Lung (tissue), 12 donors: ENCODE results near the gene PSAPL1. TPM values are rescaled to one million over a fixed set of nuclear protein-coding genes. Genes with fewer than 3 reads are reported as not detected.

Source experiments
- ATAC-seq: fragments of 200-7000 bp; cut with Tn5 transposase; one replicate; pipeline ENCODE4 v1.9.1; 2020; ENCODE audit warnings: moderate number of reproducible peaks; ENCODE audit not compliant: insufficient read depth, low FRiP score
- DNase-seq, 3 donors: peaks; one replicate each; pipeline ENCODE4 v3.0.0-alpha.2; 2013 to 2017
- H3K27ac ChIP-seq, 2 donors: one replicate each; pipeline ENCODE4 v1.5.1; 2013; ENCODE audit warnings: mild to moderate bottlenecking in 2 of 2, moderate library complexity in 2 of 2, control low read depth in 1 of 2, inconsistent platforms in 1 of 2, low read depth in 1 of 2, low read length in 1 of 2
- H3K27me3 ChIP-seq, 3 donors: one replicate each; pipeline ENCODE4 v1.5.1; 2013; ENCODE audit warnings: low read length in 2 of 3; ENCODE audit not compliant: control insufficient read depth in 3 of 3, insufficient read depth in 3 of 3
- H3K36me3 ChIP-seq, 4 donors: one replicate each; pipeline ENCODE4 v1.5.1; 2013; ENCODE audit warnings: low read length in 4 of 4, mild to moderate bottlenecking in 1 of 4, moderate library complexity in 1 of 4; ENCODE audit not compliant: control insufficient read depth in 4 of 4, insufficient read depth in 4 of 4
- H3K4me1 ChIP-seq, 5 donors: one replicate each; pipeline ENCODE4 v1.5.1; 2013; ENCODE audit warnings: low read length in 5 of 5, mild to moderate bottlenecking in 2 of 5, moderate library complexity in 1 of 5; ENCODE audit not compliant: control insufficient read depth in 5 of 5, insufficient read depth in 5 of 5
- H3K4me3 ChIP-seq: one replicate; pipeline ENCODE4 v1.5.1; 2013; ENCODE audit warnings: mild to moderate bottlenecking, control low read depth, moderate library complexity
- H3K9ac ChIP-seq, 2 donors: one replicate each; pipeline ENCODE4 v1.5.1; 2013; ENCODE audit warnings: low read length in 2 of 2, control low read depth in 1 of 2; ENCODE audit not compliant: insufficient read depth in 1 of 2
- H3K9me3 ChIP-seq, 4 donors: one replicate each; pipeline ENCODE4 v1.5.1; 2013; ENCODE audit warnings: low read length in 3 of 4, mild to moderate bottlenecking in 1 of 4, moderate library complexity in 1 of 4; ENCODE audit not compliant: control insufficient read depth in 4 of 4, insufficient read depth in 3 of 4
- CTCF ChIP-seq: IDR thresholded peaks from 2 replicates; pipeline ENCODE4 v1.5.1; 2012; ENCODE audit warnings: mild to moderate bottlenecking; ENCODE audit errors: control extremely low read depth, extremely low read depth
- WGBS, 2 donors: extraction: QIAGEN DNeasy Blood & Tissue Kit; methylation state at CpG; one replicate each; pipeline ENCODE4 v1.1.7; 2013; 5-methylcytosine and 5-hydroxymethylcytosine counted together
- polyA plus RNA-seq, 2 donors: library from polyadenylated mRNA; stranded (reverse); fragments of 200-250 nt; gene quantifications; one replicate each; pipeline ENCODE4 v1.2.1, GENCODE V29; 2013
- total RNA-seq, 2 donors: library from RNA; depleted of rRNA in 1 of 2; stranded (reverse); fragments of >200 nt in 1 of 2; gene quantifications; one replicate each; pipeline ENCODE4 v1.2.1, GENCODE V29; 2014 to 2021
- donor health status: control.
- donor health status: control.
- donor health status: Bipolar disorder and iron deficiency.
- donor health status: healthy.
- donor health status: DM: yes; HTN: yes; CAD: no.

PSAPL1 gene
- total and polyA plus RNA-seq, 4 donors: 0.06 to 0.55 (median 0.24) TPM; not detected in 1

DNA sequence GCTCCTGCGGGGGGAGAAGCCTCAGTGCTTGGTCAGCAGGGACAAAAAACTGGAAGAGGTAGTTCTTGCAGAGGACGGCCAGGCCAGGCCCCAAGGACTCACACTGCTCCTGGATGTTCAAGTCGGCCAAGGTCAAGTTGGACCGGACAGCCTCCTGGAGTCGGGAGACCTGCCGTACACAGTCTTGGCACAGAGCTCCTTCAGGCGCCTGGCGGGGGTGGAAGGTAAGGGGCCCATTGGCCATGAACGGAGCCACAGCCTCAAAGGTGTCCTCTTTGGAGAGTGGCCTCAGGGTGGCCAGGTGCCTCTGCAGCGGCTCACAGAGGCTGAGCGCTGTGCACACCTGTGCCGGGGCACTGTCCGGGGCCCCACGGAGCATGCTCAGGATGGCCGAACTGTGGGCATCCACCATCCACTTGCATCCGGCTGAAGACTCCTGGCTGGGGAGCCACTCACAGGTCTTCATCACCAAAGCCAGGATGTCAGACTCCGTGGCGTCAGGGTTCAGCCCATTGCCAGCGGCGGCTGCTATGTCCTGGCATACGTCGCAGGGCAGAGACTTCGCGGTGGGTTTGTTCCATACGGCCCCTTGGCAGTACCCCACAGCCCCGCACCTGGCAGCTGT lies 477 bp downstream of the PSAPL1 start:
- H3K9me3 ChIP-seq: no peaks in the 10 kb centered on the region
- no peak overlapping the region for H3K9ac ChIP-seq
- DNase-seq (no peak), ATAC-seq (no peak)
- H3K36me3 ChIP-seq: no peaks in the 10 kb centered on the region
- no peak overlapping the region for H3K4me3 ChIP-seq
- H3K27me3 ChIP-seq: no peaks in the 10 kb centered on the region
- 90% methylated on average over 26 of the region's 26 CpGs for WGBS, 2 donors
- H3K4me1 ChIP-seq: peaks cover 0 to 7% (median 6%) of the 10 kb centered on the region in 5 donors
- no peak overlapping the region for H3K27ac ChIP-seq
- no peak for TF ChIP-seq CTCF

DNA sequence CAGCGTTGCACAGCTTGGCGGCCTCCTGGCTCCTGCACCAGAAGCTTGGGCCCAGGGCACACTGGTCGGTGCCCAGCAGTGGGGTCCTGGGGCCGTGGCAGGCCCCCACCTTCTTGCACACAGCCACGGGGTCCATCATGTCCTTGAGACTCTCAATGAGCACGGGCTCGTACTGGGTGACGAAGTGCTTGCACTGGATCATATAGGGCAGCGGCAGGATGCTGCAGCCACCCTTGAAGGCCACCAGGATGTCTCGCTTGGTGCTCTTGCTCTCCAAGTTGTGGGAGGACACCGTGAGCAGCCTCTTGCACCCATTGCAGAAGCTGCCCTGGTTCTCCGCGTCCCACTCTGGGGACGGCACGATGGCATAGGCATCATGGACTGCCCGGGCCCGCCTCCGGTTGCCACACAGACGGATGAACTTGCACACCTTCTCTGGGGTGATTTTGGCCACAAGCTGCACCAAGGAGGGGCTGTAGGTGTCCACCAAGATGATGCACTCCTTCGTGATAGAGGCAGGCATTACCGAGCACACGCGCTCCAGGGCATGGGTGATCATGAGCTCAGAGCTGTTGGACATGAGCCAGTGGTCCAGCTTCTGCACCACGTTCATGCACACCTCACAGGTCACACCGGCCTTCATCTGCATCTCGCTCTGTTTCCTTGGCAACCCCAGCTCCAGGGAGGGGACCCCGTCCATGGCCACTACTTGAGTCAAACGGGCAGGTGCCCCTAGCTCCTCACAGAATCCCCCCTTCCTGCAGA lies 1.2 kb downstream of the PSAPL1 start:
- DNase-seq: no peak

DNA sequence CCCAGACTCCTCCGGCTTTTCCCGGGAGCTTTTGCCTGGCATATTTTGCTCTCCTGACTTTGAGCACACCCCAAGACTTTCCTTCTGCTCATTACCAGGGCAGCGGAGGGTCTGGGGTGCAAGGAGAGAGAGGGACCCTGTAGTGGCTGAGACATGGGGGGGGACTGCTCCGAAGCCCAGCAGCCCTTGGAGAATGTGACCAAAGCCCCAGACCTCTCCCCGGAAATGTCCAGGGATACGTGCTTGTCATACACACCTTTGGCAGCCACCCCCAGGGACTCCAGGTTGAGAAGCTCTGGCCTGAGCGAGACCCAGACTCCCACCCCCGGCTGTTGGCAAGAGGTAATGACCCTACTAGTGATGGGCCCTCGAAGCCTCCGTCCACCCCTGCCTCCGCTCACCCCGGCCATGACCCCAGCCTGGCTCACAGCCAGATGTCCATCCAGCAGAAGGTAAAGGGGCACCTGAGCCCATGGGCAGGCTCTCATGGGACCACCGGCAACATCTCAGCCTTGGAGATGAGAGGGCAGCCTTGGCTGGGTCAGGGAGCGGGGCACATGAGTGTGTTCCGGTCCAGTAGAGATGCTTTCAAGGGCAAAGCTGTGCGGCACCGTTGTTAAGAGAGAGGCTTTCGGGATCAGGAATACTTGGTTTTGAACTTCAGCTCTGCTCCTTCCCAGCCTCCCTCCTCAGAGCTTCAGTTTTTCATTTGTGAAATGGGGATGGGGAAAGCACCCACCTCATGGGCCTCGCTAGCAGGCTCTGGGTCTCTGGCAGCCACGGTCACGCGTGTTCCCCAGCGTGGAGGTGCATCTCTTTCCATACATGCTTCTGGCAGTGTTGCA lies 2.0 kb downstream of the PSAPL1 start:
- DNase-seq (no peak), ATAC-seq (no peak)
- 88 to 92% methylated on average over 23 of the region's 23 CpGs for WGBS, 2 donors
- no peak for TF ChIP-seq CTCF
- H3K27me3 ChIP-seq: no peaks in the 10 kb centered on the region
- H3K36me3 ChIP-seq: no peaks in the 10 kb centered on the region
- H3K9ac ChIP-seq: no peak overlapping the region
- H3K27ac ChIP-seq: no peak overlapping the region
- H3K4me3 ChIP-seq: no peak overlapping the region
- peaks cover 0 to 7% (median 6%) of the 10 kb centered on the region in 5 donors for H3K4me1 ChIP-seq
- H3K9me3 ChIP-seq: no peaks in the 10 kb centered on the region

More for the DNA sequence above, 1.2 kb downstream of the PSAPL1 start:
- Histone ChIP-seq H3K36me3 (no peaks in the 10 kb centered on the region), H3K4me3 (no peak overlapping the region), H3K27me3 (no peaks in the 10 kb centered on the region), H3K9ac (no peak overlapping the region), H3K27ac (no peak overlapping the region), H3K9me3 (no peaks in the 10 kb centered on the region), H3K4me1 (peaks cover 0 to 7% (median 6%) of the 10 kb centered on the region in 5 donors)
- 87% methylated on average over 28 of the region's 28 CpGs for WGBS, 2 donors
- TF ChIP-seq CTCF: no peak
- ATAC-seq: no peak
